Liver (tissue), 9 donors: ENCODE results near the gene SRGAP3. TPM values are rescaled to one million over a fixed set of nuclear protein-coding genes. Genes with fewer than 3 reads are reported as not detected.

Experiments
- DNase-seq: peaks from one replicate; pipeline ENCODE4 v3.0.0-alpha.2; 2017; ENCODE audit warnings: low spot score
- H3K27ac ChIP-seq, 2 donors: one replicate each; pipeline ENCODE4 v1.7.0; 2013; ENCODE audit warnings: inconsistent platforms in 2 of 2, low read length in 2 of 2, control low read depth in 1 of 2, low read depth in 1 of 2, mild to moderate bottlenecking in 1 of 2
- H3K27me3 ChIP-seq, 4 donors: one replicate each; pipeline versions ENCODE4 v1.6.1 to v1.7.0; 2013; ENCODE audit warnings: low read length in 3 of 4, inconsistent platforms in 1 of 4, mild to moderate bottlenecking in 1 of 4, moderate library complexity in 1 of 4; ENCODE audit not compliant: control insufficient read depth in 4 of 4, insufficient read depth in 4 of 4
- H3K36me3 ChIP-seq, 4 donors: one replicate each; pipeline versions ENCODE4 v1.6.1 to v1.7.0; 2013; ENCODE audit warnings: low read length in 3 of 4, mild to moderate bottlenecking in 3 of 4, low read depth in 1 of 4, moderate library complexity in 1 of 4; ENCODE audit not compliant: control insufficient read depth in 4 of 4, insufficient read depth in 3 of 4
- H3K4me1 ChIP-seq, 4 donors: one replicate each; pipeline versions ENCODE4 v1.6.1 to v1.7.0; 2013; ENCODE audit warnings: low read length in 3 of 4, mild to moderate bottlenecking in 3 of 4, moderate library complexity in 1 of 4; ENCODE audit not compliant: control insufficient read depth in 4 of 4, insufficient read depth in 4 of 4
- H3K4me3 ChIP-seq, 3 donors: one replicate each; pipeline versions ENCODE4 v1.6.1 to v1.7.0; 2013; ENCODE audit warnings: low read length in 3 of 3, control low read depth in 1 of 3, low read depth in 1 of 3, mild to moderate bottlenecking in 1 of 3
- H3K9ac ChIP-seq, 2 donors: one replicate each; pipeline ENCODE4 v1.7.0; 2013; ENCODE audit warnings: low read length in 2 of 2, mild to moderate bottlenecking in 2 of 2, moderate library complexity in 2 of 2, control low read depth in 1 of 2, low read depth in 1 of 2
- H3K9me3 ChIP-seq, 4 donors: one replicate each; pipeline versions ENCODE4 v1.6.1 to v1.7.0; 2013; ENCODE audit warnings: low read length in 3 of 4; ENCODE audit not compliant: control insufficient read depth in 4 of 4
- EGR1 ChIP-seq, 2 donors: IDR thresholded peaks; 2 replicates each; pipeline ENCODE4 v1.6.1; 2016 to 2018; ENCODE audit warnings: antibody characterized with exemption in 2 of 2, low read depth in 2 of 2
- FOXA1 ChIP-seq: IDR thresholded peaks from 2 replicates; pipeline ENCODE4 v1.6.1; 2016; ENCODE audit warnings: antibody characterized with exemption
- FOXA2 ChIP-seq: IDR thresholded peaks from 2 replicates; pipeline ENCODE4 v1.6.1; 2016; ENCODE audit warnings: antibody characterized with exemption
- RAD21 ChIP-seq, 2 donors: IDR thresholded peaks; 2 replicates each; pipeline ENCODE4 v1.6.1; 2016; ENCODE audit warnings: antibody characterized with exemption in 2 of 2, mild to moderate bottlenecking in 2 of 2
- RXRA ChIP-seq, 2 donors: IDR thresholded peaks; 2 replicates each; pipeline ENCODE4 v1.6.1; 2017 to 2018; ENCODE audit warnings: antibody characterized with exemption in 2 of 2, mild to moderate bottlenecking in 1 of 2
- SP1 ChIP-seq: IDR thresholded peaks from 2 replicates; pipeline ENCODE4 v1.6.1; 2018; ENCODE audit warnings: antibody characterized with exemption, mild to moderate bottlenecking
- YY1 ChIP-seq: IDR thresholded peaks from 2 replicates; pipeline ENCODE4 v1.6.1; 2016; ENCODE audit warnings: antibody characterized with exemption, mild to moderate bottlenecking
- WGBS: extraction: QIAGEN DNeasy Blood & Tissue Kit; methylation state at CpG from one replicate; pipeline ENCODE4 v1.1.7; 2013; 5-methylcytosine and 5-hydroxymethylcytosine counted together
- polyA plus RNA-seq, 2 donors: library from polyadenylated mRNA; stranded (reverse) in 1 of 2; unstranded in 1 of 2; fragments of 200-250 nt in 1 of 2; fragments of >200 nt in 1 of 2; fragmentation: Nextera tagmentation in 1 of 2; extraction: Ambion mirVana in 1 of 2; gene quantifications; one replicate each; pipeline versions ENCODE4 v1.2.1 to v1.2.3, GENCODE V29; 2013 to 2015
- total RNA-seq, 2 donors: library from RNA; depleted of rRNA; stranded (reverse); fragments of >200 nt; gene quantifications; one replicate each; pipeline ENCODE4 v1.2.3, GENCODE V29; 2014
- TF ChIP-seq, protein P1 (sequence below): fragments of 150-350 bp; IDR thresholded peaks from 2 replicates; pipeline ENCODE4 v1.5.1; 2017; ENCODE audit warnings: improper control_type of control experiment, low read depth, low read length; ENCODE audit not compliant: missing input control
- TF ChIP-seq, protein P2 (sequence below): IDR thresholded peaks from 2 replicates; pipeline ENCODE4 v1.6.1; 2016; ENCODE audit warnings: antibody characterized with exemption
- TF ChIP-seq, protein P3 (sequence below): IDR thresholded peaks from 2 replicates; pipeline ENCODE4 v1.6.1; 2016; ENCODE audit warnings: antibody characterized with exemption
- donor health status: healthy.
- donor health status: healthy.
- donor health status: healthy.
- donor health status: healthy.
- donor health status: healthy.

SRGAP3 gene
- total and polyA plus RNA-seq, 4 donors: 0.61 to 4.2 (median 1.6) TPM

DNA sequence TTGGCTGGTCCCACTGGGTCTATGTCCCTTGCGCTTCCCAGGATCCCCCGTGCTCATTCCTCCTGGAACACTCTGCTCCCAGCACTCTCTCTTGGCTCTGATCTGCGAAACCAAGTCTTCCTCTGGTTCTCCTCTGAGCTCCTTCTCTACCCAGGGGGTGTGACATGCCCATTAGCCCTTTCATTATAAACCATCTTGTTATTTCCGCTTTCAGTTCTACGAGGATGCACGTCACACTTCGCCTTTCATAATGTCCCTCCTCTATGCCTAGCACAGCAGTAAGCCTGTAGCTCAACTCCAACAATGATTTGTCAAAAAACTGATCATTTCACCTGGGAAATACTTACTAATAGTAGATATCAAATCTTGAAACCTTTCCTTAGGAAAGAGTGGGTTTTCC is 234.2 kb downstream of the SRGAP3 start:
- Histone ChIP-seq H3K27ac (no peak overlapping the region), H3K4me3 (no peak overlapping the region), H3K36me3 (no peaks in the 10 kb centered on the region), H3K9me3 (no peaks in the 10 kb centered on the region), H3K27me3 (no peaks in the 10 kb centered on the region), H3K9ac (no peak overlapping the region), H3K4me1 (no peaks in the 10 kb centered on the region)
- 94% methylated on average over 7 of the region's 7 CpGs for WGBS
- no peak for DNase-seq
- TF ChIP-seq, protein P1, sequence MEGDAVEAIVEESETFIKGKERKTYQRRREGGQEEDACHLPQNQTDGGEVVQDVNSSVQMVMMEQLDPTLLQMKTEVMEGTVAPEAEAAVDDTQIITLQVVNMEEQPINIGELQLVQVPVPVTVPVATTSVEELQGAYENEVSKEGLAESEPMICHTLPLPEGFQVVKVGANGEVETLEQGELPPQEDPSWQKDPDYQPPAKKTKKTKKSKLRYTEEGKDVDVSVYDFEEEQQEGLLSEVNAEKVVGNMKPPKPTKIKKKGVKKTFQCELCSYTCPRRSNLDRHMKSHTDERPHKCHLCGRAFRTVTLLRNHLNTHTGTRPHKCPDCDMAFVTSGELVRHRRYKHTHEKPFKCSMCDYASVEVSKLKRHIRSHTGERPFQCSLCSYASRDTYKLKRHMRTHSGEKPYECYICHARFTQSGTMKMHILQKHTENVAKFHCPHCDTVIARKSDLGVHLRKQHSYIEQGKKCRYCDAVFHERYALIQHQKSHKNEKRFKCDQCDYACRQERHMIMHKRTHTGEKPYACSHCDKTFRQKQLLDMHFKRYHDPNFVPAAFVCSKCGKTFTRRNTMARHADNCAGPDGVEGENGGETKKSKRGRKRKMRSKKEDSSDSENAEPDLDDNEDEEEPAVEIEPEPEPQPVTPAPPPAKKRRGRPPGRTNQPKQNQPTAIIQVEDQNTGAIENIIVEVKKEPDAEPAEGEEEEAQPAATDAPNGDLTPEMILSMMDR: no peak
- no peak for TF ChIP-seq SP1
- no peak for TF ChIP-seq FOXA2
- TF ChIP-seq EGR1 (IDR thresholded peaks at IDR 0.05; ENCODE audit: low read depth in 2 of 2): no peak
- TF ChIP-seq YY1: no peak
- no peak for TF ChIP-seq FOXA1

DNA sequence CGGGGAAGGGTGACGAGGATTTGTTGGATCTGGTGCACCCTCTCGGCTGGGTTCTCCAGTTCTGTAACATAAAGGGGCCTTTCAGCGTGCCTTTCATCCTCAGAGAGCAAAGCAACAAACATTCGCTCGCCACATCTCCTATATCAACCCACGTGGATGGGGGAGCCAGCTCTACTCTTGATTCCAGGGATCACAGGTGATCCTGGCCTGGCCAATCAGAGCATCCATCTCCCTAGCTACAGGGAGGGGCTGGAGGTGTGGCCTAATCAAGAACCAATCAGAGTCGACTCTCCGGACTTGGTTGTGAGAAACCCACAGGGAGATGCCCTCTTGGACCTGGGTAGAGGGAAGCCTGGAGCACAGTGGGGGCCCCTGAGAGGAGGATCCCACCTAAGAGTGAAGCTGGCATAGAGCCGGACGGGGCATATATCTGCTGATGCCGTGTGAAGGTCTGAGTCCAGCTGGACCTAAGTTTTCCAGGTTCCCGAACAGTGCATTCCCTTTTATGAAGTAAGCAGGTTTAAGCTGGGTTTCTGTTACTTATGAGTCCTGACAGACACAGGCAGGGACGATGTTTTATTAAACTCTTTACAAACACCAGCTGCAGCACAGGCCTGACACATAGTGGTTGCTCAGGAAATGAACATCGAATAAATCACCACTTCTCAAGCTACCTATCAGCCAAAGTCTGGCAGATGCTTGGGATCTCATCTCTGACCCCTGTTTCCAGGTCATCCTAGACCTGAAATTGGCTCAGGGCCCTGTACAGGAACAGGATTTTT is 235.5 kb downstream of the SRGAP3 start:
- Histone ChIP-seq H3K4me3 (no peak overlapping the region), H3K4me1 (no peaks in the 10 kb centered on the region), H3K27ac (no peak overlapping the region), H3K9ac (no peak overlapping the region), H3K36me3 (no peaks in the 10 kb centered on the region), H3K9me3 (no peaks in the 10 kb centered on the region), H3K27me3 (no peaks in the 10 kb centered on the region)
- TF ChIP-seq FOXA2 (no peak), RAD21 (IDR thresholded peaks at IDR 0.05) (peak in 1 of 2 donors; percentile 30), FOXA1 (no peak)
- TF ChIP-seq, protein P2, sequence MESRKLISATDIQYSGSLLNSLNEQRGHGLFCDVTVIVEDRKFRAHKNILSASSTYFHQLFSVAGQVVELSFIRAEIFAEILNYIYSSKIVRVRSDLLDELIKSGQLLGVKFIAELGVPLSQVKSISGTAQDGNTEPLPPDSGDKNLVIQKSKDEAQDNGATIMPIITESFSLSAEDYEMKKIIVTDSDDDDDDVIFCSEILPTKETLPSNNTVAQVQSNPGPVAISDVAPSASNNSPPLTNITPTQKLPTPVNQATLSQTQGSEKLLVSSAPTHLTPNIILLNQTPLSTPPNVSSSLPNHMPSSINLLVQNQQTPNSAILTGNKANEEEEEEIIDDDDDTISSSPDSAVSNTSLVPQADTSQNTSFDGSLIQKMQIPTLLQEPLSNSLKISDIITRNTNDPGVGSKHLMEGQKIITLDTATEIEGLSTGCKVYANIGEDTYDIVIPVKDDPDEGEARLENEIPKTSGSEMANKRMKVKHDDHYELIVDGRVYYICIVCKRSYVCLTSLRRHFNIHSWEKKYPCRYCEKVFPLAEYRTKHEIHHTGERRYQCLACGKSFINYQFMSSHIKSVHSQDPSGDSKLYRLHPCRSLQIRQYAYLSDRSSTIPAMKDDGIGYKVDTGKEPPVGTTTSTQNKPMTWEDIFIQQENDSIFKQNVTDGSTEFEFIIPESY: no peak
- DNase-seq: no peak
- WGBS: 95% methylated on average over 15 of the region's 15 CpGs

DNA sequence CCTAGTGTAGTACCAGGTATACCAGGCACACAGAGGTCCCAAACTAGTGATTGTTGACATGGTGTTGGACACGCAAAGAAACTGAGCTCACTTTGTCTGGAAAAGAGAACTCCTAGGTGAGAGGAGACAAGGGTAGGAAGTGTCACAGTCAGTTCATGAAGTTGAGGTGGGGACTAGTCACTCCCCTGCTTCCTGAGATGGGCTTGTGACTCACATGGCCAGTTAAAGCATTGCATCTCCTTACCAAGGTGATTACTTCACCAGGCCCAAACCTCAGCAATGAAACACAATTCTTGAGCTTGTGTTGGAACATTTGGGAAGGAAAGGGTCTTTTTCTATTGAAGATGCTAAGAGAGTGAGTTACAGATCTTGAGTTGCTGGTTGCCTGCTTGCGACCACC is 236.9 kb downstream of the SRGAP3 start:
- Histone ChIP-seq H3K9ac (no peak overlapping the region), H3K4me1 (no peaks in the 10 kb centered on the region), H3K27me3 (no peaks in the 10 kb centered on the region), H3K4me3 (no peak overlapping the region), H3K9me3 (no peaks in the 10 kb centered on the region), H3K27ac (no peak overlapping the region), H3K36me3 (no peaks in the 10 kb centered on the region)
- 97% methylated on average over 2 of the region's 2 CpGs for WGBS
- DNase-seq: no peak
- TF ChIP-seq, protein P3, sequence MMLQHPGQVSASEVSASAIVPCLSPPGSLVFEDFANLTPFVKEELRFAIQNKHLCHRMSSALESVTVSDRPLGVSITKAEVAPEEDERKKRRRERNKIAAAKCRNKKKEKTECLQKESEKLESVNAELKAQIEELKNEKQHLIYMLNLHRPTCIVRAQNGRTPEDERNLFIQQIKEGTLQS: no peak
- TF ChIP-seq RXRA (IDR thresholded peaks at IDR 0.05): no peak
